Stimulated activated CD4-positive, alpha-beta T cell treated with anti-CD3 and anti-CD28 coated beads, Interleukin-2, amount 100 ng/mL, for 4 hours (primary cell): ENCODE data around the gene MBP.
"Not testable (repeated sequence)": the region's sequence is repeated elsewhere in the genome, so short reads cannot be mapped to it uniquely, and the experiment has no call there.

ENCODE experiments used
- DNase-seq: peaks from one replicate; pipeline ENCODE4 v3.0.0-alpha.2; 2020; ENCODE audit warnings: low read depth

The MBP gene

DNA sequence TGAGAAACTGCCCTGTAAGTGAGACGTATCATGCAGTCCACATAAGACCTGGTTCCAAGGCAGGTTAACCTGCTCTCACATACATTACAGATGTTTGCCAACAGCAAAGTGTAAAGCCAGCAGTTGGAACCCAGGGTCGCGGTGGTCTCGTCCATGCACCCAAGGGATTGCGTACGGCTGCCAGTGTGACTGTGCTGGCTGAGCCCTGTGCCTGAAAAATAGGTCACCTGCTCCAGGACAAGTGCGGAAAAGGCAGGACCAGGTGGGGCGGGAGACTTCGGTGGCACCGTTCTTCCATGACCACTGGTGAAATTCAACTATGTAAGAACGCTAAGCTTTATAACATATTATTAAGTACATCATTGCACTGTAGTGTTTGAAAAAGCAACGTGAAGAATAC, 110.5 kb downstream of the MBP start:
- DNase-seq, result no peak

DNA sequence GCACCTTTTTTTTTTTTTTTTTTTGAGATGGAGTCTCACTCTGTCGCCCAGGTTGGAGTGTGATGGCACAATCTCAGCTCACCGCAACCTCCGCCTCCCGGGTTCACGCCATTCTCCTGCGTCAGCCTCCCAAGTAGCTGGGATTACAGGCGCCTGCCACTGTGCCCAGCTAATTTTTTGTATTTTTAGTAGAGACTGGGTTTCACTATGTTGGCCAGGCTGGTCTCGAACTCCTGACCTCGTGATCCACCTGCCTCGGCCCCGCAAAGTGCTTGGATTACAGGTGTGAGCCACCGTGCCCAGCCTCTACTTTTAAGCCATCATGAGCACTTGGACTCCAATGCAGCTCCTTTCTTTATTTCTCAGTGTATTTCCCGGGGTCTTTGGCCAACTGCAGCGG, 111.1 kb downstream of the MBP start:
- not testable (repeated sequence) for DNase-seq

DNA sequence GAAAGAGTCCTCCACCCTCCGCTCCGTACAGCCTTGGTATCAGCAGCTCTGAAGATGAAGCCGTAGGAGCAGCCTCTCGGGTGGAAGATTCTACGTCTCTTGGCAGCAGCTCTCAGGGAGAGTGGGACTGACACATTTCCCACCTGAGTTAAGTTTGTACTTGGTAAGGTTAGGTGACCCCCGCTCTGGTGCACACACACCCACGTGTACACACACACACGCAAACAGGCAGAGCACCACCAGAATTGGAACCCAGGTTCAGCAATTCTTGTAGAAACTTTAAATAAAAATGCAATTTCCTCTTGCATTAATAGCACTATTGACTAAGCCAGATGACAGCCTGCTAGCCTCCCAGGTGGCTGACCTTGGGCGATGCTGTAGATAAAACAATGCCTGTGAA, 111.5 kb downstream of the MBP start:
- no peak for DNase-seq

DNA sequence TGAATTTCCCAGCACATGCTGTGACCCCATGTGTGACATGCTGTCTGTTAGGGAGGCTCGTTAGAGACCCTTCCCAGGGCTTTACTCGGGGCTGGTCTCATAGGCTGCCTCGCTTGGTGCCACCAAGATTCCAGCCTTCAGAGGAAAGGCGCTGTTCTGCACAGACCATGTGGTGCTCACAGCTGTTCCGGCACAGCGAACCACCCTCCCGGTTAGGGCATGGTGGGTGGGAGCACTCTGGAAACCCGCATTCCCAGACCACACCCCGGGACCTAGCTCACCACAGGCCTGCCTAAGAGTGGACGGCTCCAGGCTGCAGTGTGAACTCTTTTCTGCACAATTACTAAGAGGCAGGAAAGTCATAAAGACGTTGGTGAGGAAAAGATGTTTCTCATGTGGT, 112.0 kb downstream of the MBP start:
- DNase-seq, result no peak

DNA sequence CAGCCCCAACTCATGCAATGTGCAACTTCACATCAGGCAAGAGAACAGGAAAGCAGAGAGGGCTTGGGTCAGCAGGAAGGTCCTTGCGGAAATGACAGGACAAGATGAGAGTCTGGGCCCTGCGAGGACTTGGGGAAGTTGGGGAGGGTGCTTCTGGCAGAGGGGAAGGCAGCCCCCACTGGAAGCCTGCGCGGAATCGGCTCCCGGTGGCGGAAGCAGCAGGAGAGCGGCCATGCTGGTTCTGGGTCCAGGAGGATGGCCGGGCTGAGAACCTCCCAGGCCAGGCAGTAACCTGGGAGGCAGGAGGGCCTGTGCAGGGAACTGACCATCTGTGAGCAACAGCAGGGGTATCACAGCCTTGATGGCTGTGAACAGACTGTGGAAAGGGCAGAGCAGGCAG, 112.9 kb downstream of the MBP start:
- no peak for DNase-seq

DNA sequence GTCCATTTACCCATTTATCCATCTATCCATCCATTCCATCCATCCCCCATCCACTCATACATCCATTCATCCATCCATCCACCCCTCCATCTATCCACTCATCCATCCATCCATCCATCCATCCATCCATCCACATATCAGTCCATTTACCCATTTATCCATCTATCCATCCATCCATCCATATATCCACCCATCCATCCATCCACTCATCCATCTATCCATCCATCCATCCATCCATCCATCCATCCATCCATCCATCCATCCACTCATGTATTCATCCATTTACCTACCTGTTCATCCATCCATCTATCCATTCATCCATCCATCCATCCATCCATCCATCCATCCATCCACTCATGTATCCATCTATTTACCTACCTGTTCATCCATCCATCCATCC, 113.9 kb downstream of the MBP start:
- not testable (repeated sequence) for DNase-seq

DNA sequence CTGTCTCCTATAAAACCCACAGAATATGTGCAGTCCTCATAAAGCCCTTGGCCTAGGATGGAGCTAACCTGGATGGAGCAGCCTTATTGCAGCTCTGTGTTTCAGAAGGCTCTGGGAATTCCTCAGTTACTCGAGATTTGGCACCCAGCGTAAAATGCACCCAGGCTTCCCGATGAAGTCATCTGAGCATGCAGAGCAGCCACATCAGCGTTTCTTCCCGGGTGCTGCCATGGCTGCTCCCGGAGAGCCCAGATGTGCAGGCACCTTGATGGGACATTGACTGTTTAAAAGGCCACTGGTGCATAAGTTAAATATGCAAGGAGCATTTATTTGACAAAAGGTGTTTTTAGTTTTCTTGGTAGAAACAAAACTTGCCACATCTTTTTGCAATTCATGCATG, 115.2 kb downstream of the MBP start:
- no peak for DNase-seq

DNA sequence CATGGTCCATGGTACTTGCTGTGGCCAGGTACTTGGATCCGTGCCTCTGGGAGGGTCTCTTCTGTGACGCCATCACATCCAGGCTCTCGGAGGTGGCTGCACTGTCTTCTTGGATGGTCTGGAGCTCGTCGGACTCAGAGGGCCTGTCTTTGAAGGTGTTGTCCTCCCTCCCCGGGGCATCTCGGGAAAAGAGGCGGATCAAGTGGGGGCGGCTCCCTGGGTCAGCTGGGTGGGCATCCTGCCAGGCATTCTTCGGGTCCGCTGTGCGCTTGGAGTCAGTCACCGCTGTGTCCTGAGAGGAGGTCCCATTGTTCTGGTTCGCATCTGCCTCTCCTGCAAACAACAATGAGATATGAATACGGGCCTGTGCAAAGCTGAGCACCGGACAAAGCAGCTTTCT, 115.6 kb downstream of the MBP start:
- DNase-seq, result no peak

DNA sequence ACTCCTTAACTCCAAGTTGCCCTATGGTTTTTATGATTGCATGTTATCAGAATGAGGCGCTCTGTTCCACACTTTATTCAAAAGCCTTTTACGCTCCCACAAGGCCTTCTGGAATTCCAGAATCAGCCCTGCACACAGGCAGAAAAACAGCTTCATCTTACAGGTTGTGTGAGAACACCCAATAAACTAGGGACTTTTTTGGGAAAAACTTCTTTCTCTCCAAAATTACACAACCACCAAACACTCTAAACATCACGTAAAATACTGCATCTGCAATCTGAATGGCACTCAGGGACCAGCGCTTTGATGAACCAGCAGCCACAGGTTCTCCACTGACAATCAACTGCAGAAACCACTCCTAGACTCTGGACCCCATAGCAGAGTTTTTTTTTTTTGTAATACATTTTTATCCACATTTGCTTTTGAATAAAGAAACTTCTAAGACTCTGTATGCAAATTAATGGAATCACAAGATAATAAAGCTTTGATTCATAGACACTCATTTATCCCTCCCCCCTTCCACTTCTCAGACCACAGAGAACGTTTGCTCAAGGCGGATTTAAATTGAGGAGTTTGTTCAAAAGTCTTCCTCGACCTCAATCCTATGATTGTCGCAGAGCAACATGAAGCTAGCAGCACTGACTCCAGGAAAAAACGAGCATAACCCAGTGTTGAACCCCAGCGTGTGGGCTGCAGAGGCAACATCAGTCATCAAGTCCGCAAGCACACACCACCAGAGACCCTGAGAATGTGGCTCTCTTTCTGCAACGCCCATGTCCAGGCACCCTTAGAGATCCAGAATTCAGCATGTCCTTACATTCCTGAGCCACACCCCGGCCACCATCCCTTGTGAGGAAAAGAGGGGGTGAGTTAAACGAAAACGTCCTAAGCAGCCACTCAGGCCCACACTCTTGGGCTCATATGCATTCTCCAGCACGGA, 116.5 kb downstream of the MBP start:
- no peak for DNase-seq

DNA sequence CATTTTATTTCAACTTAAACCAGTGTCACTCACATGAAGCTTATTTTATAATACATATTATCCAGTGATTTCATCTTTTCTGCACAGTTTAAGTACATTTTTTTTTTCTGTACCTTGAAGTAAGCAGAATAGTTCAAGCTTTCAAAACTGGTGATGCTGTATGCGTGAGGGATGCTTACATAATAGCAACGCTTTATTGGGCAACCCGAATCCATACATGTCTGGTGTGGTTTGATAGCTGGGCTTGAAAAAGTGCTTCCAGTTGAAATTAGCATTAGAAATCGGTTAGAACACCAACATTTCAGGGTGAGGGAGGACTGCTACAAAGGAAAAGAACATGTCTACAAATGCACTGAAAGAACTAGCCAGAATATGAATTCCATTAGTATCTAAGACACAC, 117.4 kb downstream of the MBP start:
- no peak for DNase-seq

DNA sequence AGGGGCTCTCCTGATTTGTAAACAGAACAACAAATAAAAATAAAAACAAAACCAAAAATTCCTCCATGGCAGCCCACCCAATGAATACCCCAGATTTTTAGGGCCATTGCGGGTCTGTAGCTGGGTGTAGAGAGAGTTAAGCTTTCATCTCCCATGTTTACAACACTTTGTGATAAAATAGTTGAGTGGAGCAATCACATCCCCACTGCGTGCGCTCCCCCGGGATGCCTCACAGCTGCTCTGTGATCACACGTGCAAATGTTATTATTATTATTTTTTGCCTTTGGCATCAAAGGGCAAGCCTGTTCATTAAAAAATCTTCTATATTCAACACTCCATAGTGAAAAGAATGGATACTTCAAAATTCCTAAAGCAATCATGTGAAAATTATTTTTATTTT, 118.0 kb downstream of the MBP start:
- DNase-seq, result no peak

DNA sequence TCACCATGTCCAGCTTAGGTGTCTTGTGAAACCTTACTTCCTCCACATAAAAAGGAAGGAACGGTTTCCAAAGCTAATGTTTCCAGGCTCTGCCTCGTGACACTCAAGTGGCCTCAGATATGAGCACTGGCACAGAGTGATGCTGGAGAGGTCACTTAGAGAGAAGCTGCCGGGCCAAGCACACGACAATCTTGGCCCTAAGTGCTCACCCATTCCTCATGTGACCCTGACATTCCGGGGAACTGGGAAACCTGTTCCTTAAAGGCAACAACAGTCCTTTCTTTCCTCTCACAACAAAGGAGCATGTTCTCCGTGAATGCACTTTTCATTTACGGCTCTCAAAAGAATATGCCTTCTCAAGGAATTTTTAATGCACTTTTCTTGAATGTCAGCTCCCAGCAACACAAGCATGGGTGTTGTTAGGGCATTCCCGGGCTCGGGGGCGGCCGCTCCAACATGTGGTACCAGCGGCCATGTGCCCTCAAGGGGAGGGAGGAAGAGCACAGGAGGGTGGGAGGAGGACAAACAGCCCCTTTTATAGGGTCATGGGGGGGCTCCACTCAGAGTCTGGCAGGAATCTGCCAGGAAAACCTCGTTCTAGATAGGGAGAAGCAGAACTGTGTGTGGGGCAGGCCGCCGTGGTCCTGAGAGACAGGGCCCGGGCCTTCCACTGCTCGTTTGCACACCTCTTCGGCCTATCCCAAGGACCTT, 118.6 kb downstream of the MBP start:
- no peak for DNase-seq

DNA sequence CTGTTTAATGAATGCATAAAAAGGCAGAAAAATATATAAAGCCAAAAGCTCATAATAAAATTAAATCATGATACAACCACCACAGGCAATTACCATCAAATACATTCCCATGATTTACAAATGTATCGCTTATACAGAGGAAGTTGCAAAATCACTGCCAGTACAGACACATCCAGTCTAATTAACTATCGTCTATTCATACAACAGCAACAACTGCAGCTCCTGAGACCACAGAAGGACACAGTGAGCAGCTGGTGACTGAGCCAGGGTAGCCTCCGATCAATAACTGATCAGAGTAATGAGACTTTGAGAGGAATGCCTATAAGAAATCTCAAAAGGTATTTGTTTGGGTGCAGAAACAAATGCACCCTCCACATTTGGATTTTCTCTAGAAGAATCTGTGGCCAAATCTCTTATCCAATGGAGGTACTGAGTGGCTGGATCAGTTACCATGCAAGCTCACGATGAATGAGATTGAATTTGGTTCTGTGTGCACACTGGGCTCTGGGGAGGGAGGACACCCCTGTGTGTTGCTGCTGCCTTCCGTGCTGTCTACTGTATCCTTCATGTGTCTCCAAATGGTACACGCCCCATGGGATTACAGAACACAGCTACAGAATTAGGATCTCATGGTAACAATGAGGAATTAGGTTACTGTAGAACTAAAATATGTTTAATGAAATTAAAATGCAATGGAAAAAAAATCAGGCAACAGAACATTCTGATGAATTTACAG, 119.6 kb downstream of the MBP start:
- no peak for DNase-seq

DNA sequence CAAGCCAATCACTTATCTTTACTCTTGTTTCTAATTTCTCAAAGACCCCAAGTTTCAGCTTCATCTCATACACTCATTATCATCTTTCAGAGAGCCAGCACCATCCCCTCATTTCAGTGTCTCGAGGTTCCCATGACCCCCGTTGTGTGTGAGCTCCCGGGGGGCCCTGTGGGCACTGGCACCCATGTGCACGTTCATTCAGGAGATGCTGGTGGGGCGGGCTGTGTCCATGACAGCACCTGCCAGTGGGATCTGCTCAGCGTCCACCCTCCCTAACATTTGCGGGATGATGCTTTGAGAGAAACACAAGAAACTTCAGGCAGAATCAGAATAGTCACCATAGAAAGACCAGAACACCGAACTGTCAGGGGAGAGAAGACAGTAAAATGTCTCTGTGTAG, 120.5 kb downstream of the MBP start:
- DNase-seq, result no peak

DNA sequence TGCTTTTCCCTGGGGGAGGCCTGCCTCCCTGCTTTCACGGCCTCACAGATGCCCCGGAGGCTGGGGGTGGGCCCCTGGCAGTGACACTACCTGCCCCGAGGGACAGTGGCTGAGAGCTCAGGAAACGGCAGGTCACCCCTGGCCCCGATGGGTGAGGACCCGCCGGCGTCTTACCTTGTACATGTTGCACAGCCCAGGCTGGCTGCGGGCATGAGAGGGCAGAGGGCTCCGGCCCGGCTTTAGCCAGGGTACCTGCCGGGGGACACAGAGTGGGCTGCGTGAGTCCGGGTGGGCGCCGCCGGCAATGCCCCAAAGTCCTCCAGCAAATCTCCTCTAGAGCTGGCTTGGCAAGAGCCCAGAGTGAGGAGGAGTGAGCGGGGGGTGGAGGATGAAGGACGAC, 122.9 kb downstream of the MBP start:
- DNase-seq, result no peak

DNA sequence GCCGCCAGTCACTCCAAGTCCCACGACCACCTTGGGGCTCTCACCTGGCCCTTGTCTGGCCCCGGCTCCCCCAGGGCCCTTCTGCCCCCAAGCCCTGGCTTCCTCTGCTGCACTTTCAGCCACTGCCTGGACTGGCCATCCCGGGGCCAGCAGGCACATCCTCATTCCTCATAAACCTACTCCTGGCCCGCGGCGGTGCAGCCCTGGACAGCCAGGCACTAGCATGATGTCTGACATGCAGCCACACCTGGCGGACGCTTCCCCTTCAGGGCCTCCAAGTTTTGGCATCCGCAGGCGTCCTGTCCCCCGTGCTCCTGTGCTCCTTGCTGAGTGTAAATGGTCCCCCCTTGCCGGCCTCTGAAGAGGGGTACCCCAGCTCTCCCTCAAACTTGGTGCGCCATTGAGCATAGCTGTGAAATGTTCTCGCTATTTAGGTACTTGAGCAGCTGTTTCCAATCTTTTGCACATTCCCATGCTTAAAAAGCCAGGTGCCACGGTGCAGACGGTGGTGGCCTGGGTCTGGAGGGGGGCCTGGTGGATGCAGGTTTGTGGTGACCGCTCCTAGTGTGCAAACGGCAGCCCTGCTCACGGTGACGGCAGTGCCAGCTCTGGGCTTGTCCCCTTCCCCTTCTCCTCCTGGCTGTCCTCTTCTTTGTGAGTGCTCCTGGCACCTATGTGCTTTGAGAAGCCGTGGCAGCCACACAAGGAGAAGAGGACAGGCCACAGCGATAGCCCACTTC, 123.8 kb downstream of the MBP start:
- no peak for DNase-seq

DNA sequence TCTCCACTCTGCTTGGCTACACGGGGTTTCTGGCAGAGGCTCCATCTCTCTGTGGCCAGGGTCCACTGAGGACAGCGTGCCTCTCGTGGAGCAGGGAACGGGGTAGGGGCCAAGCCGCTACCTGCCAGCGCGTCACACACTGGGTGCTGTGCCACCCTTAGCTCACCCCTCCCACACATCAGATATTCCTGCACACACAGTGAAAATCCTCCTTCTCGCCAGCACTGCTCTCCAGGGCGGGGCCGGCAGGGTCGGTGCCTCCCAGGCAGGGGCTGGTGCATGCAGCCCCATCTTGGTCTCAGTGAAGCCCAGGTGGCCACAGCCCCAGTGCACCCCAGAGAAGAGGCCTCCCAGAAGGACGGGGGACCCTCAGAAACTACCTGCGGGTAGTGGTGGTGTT, 124.6 kb downstream of the MBP start:
- DNase-seq, result no peak

DNA sequence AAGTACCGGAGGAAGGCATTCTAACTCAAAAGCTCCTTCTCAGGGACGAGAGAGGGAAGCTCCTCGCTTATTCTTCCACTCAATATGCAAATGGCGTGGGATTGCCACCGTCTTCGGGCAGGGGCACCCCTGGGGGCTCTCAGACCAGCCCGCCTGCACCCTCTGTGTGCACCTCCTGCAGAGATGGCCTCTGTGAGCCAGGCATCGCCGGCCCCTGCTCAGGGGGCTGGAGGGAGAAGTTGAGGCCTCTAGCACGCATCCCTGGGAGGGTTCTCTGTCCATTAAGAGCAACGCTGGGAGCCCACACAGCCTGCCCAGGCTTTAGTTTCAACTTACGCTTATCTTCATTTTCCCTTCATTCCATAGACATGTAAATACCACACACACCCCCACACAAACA, 125.3 kb downstream of the MBP start:
- no peak for DNase-seq

DNA sequence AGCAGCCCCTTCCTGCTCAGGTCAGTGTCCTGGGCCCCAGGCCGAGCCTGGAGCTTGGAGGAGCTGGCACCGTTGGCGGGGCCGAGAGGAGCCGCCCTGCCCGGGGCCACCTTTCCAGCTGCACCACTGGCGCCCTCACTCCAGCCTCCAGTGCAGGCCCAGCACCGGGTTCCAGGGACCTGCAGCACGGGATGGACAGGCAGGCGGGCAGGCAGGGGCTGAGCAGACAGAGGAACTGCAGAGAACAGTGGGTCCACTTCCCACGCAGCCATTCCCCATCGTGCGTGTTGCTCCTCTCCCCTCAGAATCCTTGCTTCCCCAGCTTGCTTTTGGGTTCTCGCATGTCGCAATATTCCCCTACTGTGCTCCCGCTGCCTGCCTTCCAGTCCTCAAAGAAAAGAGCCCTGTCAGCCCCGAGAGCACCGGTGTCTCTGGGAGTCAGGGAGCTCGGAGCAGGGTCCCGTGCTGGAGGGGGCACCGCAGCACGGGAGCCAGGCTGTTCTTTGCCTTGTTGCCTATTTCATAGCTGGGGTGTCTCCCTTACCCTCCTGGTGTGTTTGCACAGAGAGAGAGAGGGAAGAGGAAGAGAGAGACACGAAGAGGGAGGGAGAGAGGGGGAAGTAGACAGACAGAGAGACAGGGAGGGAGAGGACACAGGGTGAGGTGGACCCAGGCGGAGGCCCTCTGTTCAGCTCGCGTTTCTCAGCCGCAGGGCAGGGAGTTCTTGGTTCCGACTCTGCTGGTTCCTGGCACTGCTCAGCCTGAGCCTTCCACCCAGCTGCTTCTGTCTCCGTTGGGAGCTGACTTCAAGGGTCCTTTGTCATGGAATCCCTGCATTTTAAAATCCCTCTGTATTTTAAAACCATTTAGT, 126.0 kb downstream of the MBP start:
- DNase-seq, result no peak

DNA sequence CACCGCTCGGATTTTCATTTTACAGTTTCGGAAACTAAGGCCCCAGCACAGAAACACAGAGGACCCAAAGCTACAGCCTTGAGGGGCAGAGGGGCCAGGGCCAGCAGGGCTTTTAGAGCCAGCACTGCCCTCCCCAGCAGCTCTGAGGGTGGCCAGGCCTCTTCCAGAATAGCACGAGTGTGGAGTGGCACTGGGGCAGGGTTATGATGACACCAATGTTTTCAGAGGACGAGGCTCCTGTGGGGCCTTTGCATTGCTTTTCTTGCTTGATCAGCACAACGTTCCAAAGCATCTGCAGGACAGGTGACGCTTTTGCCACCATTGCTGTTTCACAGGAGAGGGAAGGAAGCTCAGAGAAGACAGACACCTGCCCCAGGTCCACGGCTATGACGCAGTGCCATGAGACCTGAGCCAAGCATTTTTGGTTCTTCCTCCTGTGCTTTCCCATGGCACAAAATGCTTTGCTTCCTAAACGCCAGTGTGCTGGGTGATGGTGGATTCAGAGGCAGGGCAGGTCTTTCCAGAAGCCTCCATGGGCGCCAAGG, 126.9 kb downstream of the MBP start:
- DNase-seq, result no peak
